Esophagus squamous epithelium (tissue), 5 donors: ENCODE results near the gene SLC1A2. TPM values are rescaled to one million over a fixed set of nuclear protein-coding genes. Genes with fewer than 3 reads are reported as not detected.

Source experiments
- DNase-seq: peaks from one replicate; lab custom pipeline; 2025; lab: John Stamatoyannopoulos, UW
- H3K27ac ChIP-seq, 4 donors: fragments of 200-600 bp; sonication (generic); one replicate each; pipeline ENCODE4 v1.5.1; 2016 to 2019; ENCODE audit warnings: mild to moderate bottlenecking in 1 of 4
- H3K27me3 ChIP-seq, 4 donors: fragments of 200-600 bp; sonication (generic); 1 replicate in 3 of 4; 2 replicates in 1 of 4; pipeline versions ENCODE4 v1.5.1 to v1.6.0; 2017 to 2021; ENCODE audit warnings: antibody characterized with exemption in 1 of 4
- H3K36me3 ChIP-seq, 3 donors: fragments of 200-600 bp; sonication (generic); one replicate each; pipeline ENCODE4 v1.5.1; 2016 to 2019
- H3K4me1 ChIP-seq, 3 donors: fragments of 200-600 bp; sonication (generic); one replicate each; pipeline ENCODE4 v1.5.1; 2017 to 2019
- H3K4me3 ChIP-seq, 4 donors: fragments of 200-600 bp; sonication (generic); 1 replicate in 3 of 4; 2 replicates in 1 of 4; pipeline ENCODE4 v1.5.1; 2016 to 2019; ENCODE audit warnings: mild to moderate bottlenecking in 2 of 4, moderate library complexity in 1 of 4
- H3K9me3 ChIP-seq, 3 donors: fragments of 200-600 bp; sonication (generic); one replicate each; pipeline ENCODE4 v1.5.1; 2016 to 2019
- POLR2A ChIP-seq, 4 donors: fragments of 450-650 bp; IDR thresholded peaks; one replicate each; pipeline ENCODE4 v1.6.1; 2017; ENCODE audit warnings: antibody characterized with exemption in 4 of 4, mild to moderate bottlenecking in 4 of 4, moderate library complexity in 3 of 4
- WGBS, 2 donors: methylation state at CpG; one replicate each; pipeline ENCODE4 v1.1.5; 2018; 5-methylcytosine and 5-hydroxymethylcytosine counted together
- intact Hi-C: fragments of 100-400 bp; cut with DNase I; formaldehyde crosslinking; loops from one replicate; pipeline ENCODE4 v1.15.0; 2022
- total RNA-seq, 4 donors: library from RNA; depleted of rRNA; stranded (reverse); fragments of >200 nt; gene quantifications; one replicate each; pipeline ENCODE4 v1.1.0, GENCODE V29; 2016
- TF ChIP-seq, protein P1 (sequence below), 6 experiments: fragments of 450-650 bp in 4 of 6; fragments of 200-600 bp in 2 of 6; sonication (generic) in 2 of 6; IDR thresholded peaks; one replicate each; pipeline ENCODE4 v1.5.1; 2016 to 2019; ENCODE audit warnings: antibody characterized with exemption in 6 of 6, mild to moderate bottlenecking in 4 of 6, moderate library complexity in 4 of 6
- donor health status: DM: yes; HTN: yes; CAD: no.

The SLC1A2 gene
- total RNA-seq, 4 donors from 2014 or later = 0.04 to 0.61 (median 0.19) TPM; not detected in 1

DNA sequence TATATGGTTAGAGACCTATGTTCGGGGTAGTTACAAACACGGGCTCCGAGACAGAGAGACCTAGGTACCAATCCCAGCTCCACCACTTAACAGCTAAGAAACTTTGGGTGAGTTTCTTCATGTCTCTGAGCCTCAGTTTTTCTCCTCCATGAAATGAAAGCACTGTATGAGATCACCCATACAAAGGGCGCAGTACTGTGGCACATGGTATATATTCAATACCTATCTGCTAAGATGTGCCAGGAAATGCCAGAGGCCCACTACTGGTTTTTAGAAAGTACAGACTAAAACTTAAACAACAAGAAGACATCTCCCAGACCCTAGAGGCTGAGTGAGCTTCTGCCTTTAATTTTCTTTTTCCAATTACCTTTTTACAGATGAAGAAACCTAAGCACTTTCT lies 69.5 kb downstream of the SLC1A2 start:
- no peak for DNase-seq
- WGBS, 2 donors = 94 to 95% methylated on average over 4 of the region's 4 CpGs

GRCh38 chr11:35348898-35349687 lies 70.3 kb downstream of the SLC1A2 start:
- WGBS, 2 donors = 84 to 88% methylated on average over 10 of the region's 10 CpGs

More for the DNA sequence above, 69.5 kb downstream of the SLC1A2 start:
- H3K27ac ChIP-seq = no peak overlapping the region
- TF ChIP-seq, protein P1, sequence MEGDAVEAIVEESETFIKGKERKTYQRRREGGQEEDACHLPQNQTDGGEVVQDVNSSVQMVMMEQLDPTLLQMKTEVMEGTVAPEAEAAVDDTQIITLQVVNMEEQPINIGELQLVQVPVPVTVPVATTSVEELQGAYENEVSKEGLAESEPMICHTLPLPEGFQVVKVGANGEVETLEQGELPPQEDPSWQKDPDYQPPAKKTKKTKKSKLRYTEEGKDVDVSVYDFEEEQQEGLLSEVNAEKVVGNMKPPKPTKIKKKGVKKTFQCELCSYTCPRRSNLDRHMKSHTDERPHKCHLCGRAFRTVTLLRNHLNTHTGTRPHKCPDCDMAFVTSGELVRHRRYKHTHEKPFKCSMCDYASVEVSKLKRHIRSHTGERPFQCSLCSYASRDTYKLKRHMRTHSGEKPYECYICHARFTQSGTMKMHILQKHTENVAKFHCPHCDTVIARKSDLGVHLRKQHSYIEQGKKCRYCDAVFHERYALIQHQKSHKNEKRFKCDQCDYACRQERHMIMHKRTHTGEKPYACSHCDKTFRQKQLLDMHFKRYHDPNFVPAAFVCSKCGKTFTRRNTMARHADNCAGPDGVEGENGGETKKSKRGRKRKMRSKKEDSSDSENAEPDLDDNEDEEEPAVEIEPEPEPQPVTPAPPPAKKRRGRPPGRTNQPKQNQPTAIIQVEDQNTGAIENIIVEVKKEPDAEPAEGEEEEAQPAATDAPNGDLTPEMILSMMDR (IDR thresholded peaks at IDR 0.05) = no peak
- no peak for TF ChIP-seq POLR2A (IDR thresholded peaks at IDR 0.05)
- no peaks in the 10 kb centered on the region for H3K27me3 ChIP-seq
- H3K4me3 ChIP-seq = no peak overlapping the region
- H3K36me3 ChIP-seq = no peaks in the 10 kb centered on the region
- H3K4me1 ChIP-seq = peaks cover 5 to 29% (median 6%) of the 10 kb centered on the region in 3 donors
- intact Hi-C loops = no loop called here
- no peaks in the 10 kb centered on the region for H3K9me3 ChIP-seq

GRCh38 chr11:35347921-35348331 lies 71.4 kb downstream of the SLC1A2 start:
- H3K4me3 ChIP-seq = no peak overlapping the region
- TF ChIP-seq, protein P1 (IDR thresholded peaks at IDR 0.05) = no peak
- TF ChIP-seq POLR2A (IDR thresholded peaks at IDR 0.05) = no peak
- no peak overlapping the region for H3K27ac ChIP-seq
- no peaks in the 10 kb centered on the region for H3K9me3 ChIP-seq
- WGBS, 2 donors = 50% methylated on average over 1 of the region's 1 CpG; no CpG with 5 or more reads in 1 of the 2 donors
- DNase-seq = no peak
- H3K36me3 ChIP-seq = no peaks in the 10 kb centered on the region
- intact Hi-C loops = no loop called here
- H3K27me3 ChIP-seq = no peaks in the 10 kb centered on the region
- peaks cover 5 to 29% (median 8%) of the 10 kb centered on the region in 3 donors for H3K4me1 ChIP-seq

More at GRCh38 chr11:35348898-35349687, 70.3 kb downstream of the SLC1A2 start:
- no peak overlapping the region for H3K4me3 ChIP-seq
- no peaks in the 10 kb centered on the region for H3K27me3 ChIP-seq
- intact Hi-C loops = no loop called here
- H3K27ac ChIP-seq = no peak overlapping the region
- H3K4me1 ChIP-seq = peaks cover 5 to 29% (median 8%) of the 10 kb centered on the region in 3 donors
- H3K36me3 ChIP-seq = no peaks in the 10 kb centered on the region
- TF ChIP-seq, protein P1 (IDR thresholded peaks at IDR 0.05) = no peak
- H3K9me3 ChIP-seq = no peaks in the 10 kb centered on the region
- no peak for DNase-seq

GRCh38 chr11:35347173-35347878 lies 72.0 kb downstream of the SLC1A2 start:
- Histone ChIP-seq H3K4me3 (no peak overlapping the region), H3K4me1 (peaks cover 4 to 25% (median 5%) of the 10 kb centered on the region in 3 donors), H3K36me3 (no peaks in the 10 kb centered on the region), H3K9me3 (no peaks in the 10 kb centered on the region), H3K27ac (no peak overlapping the region), H3K27me3 (no peaks in the 10 kb centered on the region)
- intact Hi-C loops = no loop called here
- 63 to 76% methylated on average over 6 of the region's 6 CpGs for WGBS, 2 donors
- DNase-seq = no peak
- TF ChIP-seq, protein P1 (IDR thresholded peaks at IDR 0.05) = no peak
- no peak for TF ChIP-seq POLR2A (IDR thresholded peaks at IDR 0.05)
